Tongue (tissue), 2 donors: ENCODE results near the gene WWC1. TPM values are rescaled to one million over a fixed set of nuclear protein-coding genes. Genes with fewer than 3 reads are reported as not detected.
"Not testable (repeated sequence)": the region's sequence is repeated elsewhere in the genome, so short reads cannot be mapped to it uniquely, and the experiment has no call there.

Experiments
- DNase-seq: peaks from one replicate; pipeline ENCODE4 v3.0.0-alpha.2; 2015
- total RNA-seq: library from RNA; depleted of rRNA; stranded (reverse); fragments of >200 nt; gene quantifications from one replicate; pipeline ENCODE4 v1.2.3, GENCODE V29; 2014

Gene WWC1
- total RNA-seq, 1 donor from 2014 or later, result 15.5 TPM

GRCh38 chr5:168286863-168287262, 4.6 kb upstream of the WWC1 start:
- DNase-seq, result not testable (repeated sequence)

- DNase-seq, result no peak
These were observed 4.1 kb upstream of the WWC1 start for GRCh38 chr5:168287362-168287761.

- no peak for DNase-seq
These were observed 2.8 kb upstream of the WWC1 start for GRCh38 chr5:168288349-168289245.

- DNase-seq, result peak; percentile 38
These were observed 523 bp upstream of the WWC1 start for GRCh38 chr5:168290902-168291341.

GRCh38 chr5:168291964-168292785, 730 bp downstream of the WWC1 start:
- DNase-seq, result no peak

GRCh38 chr5:168292786-168293696, 1.6 kb downstream of the WWC1 start:
- no peak for DNase-seq

GRCh38 chr5:168295574-168296201, 4.2 kb downstream of the WWC1 start:
- no peak for DNase-seq

- DNase-seq, result no peak
These were observed 5.2 kb downstream of the WWC1 start for GRCh38 chr5:168296682-168297081.

- no peak for DNase-seq
These were observed 7.5 kb downstream of the WWC1 start for GRCh38 chr5:168298949-168299348.

- DNase-seq, result no peak
These were observed 7.9 kb downstream of the WWC1 start for GRCh38 chr5:168299372-168299771.

- no peak for DNase-seq
These were observed 9.1 kb downstream of the WWC1 start for GRCh38 chr5:168300326-168301182.

- no peak for DNase-seq
These were observed 10.3 kb downstream of the WWC1 start for GRCh38 chr5:168301593-168302390.

GRCh38 chr5:168302785-168303184, 11.3 kb downstream of the WWC1 start:
- no peak for DNase-seq

GRCh38 chr5:168303393-168304025, 12.1 kb downstream of the WWC1 start:
- no peak for DNase-seq

GRCh38 chr5:168304349-168304748, 12.9 kb downstream of the WWC1 start:
- no peak for DNase-seq

- no peak for DNase-seq
These were observed 13.8 kb downstream of the WWC1 start for GRCh38 chr5:168305281-168305680.

GRCh38 chr5:168307022-168307421, 15.6 kb downstream of the WWC1 start:
- no peak for DNase-seq

- no peak for DNase-seq
These were observed 16.6 kb downstream of the WWC1 start for GRCh38 chr5:168307925-168308584.
